SK-N-MC (cell line): ENCODE measurements around the gene CLSTN2.

ENCODE experiments used
- DNase-seq: peaks from one replicate; pipeline ENCODE4 v3.0.0-alpha.2; 2011; ENCODE audit warnings: low read depth, low spot score
- H3K27ac ChIP-seq: fragments of 200-600 bp; sonication (generic); 2 replicates; pipeline ENCODE4 v1.5.1; 2016; ENCODE audit warnings: mixed run types
- H3K36me3 ChIP-seq: fragments of 200-600 bp; sonication (generic); 2 replicates; pipeline ENCODE4 v1.6.1; 2017; ENCODE audit warnings: antibody characterized with exemption, low read length, mixed read lengths; ENCODE audit not compliant: insufficient read depth
- H3K4me3 ChIP-seq: fragments of 200-600 bp; sonication (generic); 2 replicates; pipeline ENCODE4 v1.5.1; 2016
- H3K9ac ChIP-seq: fragments of 200-600 bp; sonication (generic); 2 replicates; pipeline ENCODE4 v1.8.0; 2017; ENCODE audit warnings: mixed run types, mixed read lengths; ENCODE audit not compliant: insufficient read length
- H3K9me3 ChIP-seq: fragments of 200-600 bp; sonication (generic); 2 replicates; pipeline ENCODE4 v1.6.1; 2017; ENCODE audit warnings: low read depth, mild to moderate bottlenecking, antibody characterized with exemption, low read length, moderate library complexity, mixed read lengths
- EZH2 ChIP-seq: fragments of 200-600 bp; sonication (generic); IDR thresholded peaks from one replicate; pipeline ENCODE4 v1.6.1; 2017; ENCODE audit warnings: antibody characterized with exemption
- FOXP2 ChIP-seq: optimal IDR thresholded peaks from 2 replicates; pipeline ENCODE3; 2011; ENCODE audit warnings: mild to moderate bottlenecking, moderate library complexity; ENCODE audit not compliant: insufficient read depth; ENCODE audit errors: extremely low read length, control extremely low read depth
- POLR2AphosphoS5 ChIP-seq: IDR thresholded peaks from 2 replicates; pipeline ENCODE4 v1.6.1; 2012; ENCODE audit warnings: mild to moderate bottlenecking, low read depth, low read length, borderline replicate concordance

Gene CLSTN2

GRCh38 chr3:140252812-140253656 is 318.0 kb downstream of the CLSTN2 start:
- H3K4me3 ChIP-seq: no peak overlapping the region
- H3K9me3 ChIP-seq: no peaks in the 10 kb centered on the region
- no peak overlapping the region for H3K9ac ChIP-seq
- no peak for DNase-seq
- no peak overlapping the region for H3K27ac ChIP-seq
- no peak for TF ChIP-seq FOXP2
- no peak for TF ChIP-seq EZH2
- TF ChIP-seq POLR2AphosphoS5: no peak
- no peaks in the 10 kb centered on the region for H3K36me3 ChIP-seq

- no peak overlapping the region for H3K9ac ChIP-seq
- DNase-seq: no peak
- no peaks in the 10 kb centered on the region for H3K9me3 ChIP-seq
- no peak overlapping the region for H3K4me3 ChIP-seq
- no peak overlapping the region for H3K27ac ChIP-seq
- TF ChIP-seq FOXP2 (no peak), POLR2AphosphoS5 (no peak), EZH2 (no peak)
- no peaks in the 10 kb centered on the region for H3K36me3 ChIP-seq
Measured at GRCh38 chr3:140258222-140258724, 323.3 kb downstream of the CLSTN2 start.

GRCh38 chr3:140265302-140265701 is 330.3 kb downstream of the CLSTN2 start:
- H3K9ac ChIP-seq: no peak overlapping the region
- no peak for TF ChIP-seq FOXP2
- TF ChIP-seq EZH2: no peak
- TF ChIP-seq POLR2AphosphoS5: no peak
- H3K36me3 ChIP-seq: no peaks in the 10 kb centered on the region
- H3K9me3 ChIP-seq: no peaks in the 10 kb centered on the region
- no peak for DNase-seq
- no peak overlapping the region for H3K27ac ChIP-seq
- no peak overlapping the region for H3K4me3 ChIP-seq

GRCh38 chr3:140268103-140268502 is 333.1 kb downstream of the CLSTN2 start:
- Histone ChIP-seq H3K9me3 (no peaks in the 10 kb centered on the region), H3K36me3 (no peaks in the 10 kb centered on the region), H3K4me3 (no peak overlapping the region), H3K9ac (no peak overlapping the region), H3K27ac (no peak overlapping the region)
- no peak for DNase-seq
- TF ChIP-seq FOXP2 (no peak), EZH2 (no peak), POLR2AphosphoS5 (no peak)

DNA sequence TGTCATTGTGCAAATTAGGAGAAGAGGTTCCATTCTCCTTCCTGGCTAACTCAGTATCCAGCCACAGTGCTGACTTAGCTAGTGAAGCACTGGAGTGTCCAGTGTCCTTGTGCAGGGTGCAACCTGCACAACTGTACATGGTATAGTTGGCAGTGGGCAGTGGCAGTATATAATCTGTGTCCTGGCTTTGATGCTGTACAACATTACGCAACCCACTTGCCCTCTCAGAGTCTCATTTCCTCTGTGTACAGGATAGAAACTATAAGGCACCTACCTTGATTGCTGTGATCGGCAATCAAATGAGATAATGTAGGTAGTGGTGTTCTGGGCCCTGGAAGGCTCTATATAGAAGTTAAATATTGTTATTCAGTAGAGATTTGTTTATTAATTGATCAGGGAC is 333.6 kb downstream of the CLSTN2 start:
- Histone ChIP-seq H3K36me3 (no peaks in the 10 kb centered on the region), H3K4me3 (no peak overlapping the region), H3K27ac (no peak overlapping the region), H3K9me3 (no peaks in the 10 kb centered on the region), H3K9ac (no peak overlapping the region)
- TF ChIP-seq POLR2AphosphoS5 (no peak), FOXP2 (no peak), EZH2 (no peak)
- DNase-seq: no peak

GRCh38 chr3:140270329-140270728 is 335.3 kb downstream of the CLSTN2 start:
- H3K9me3 ChIP-seq: no peaks in the 10 kb centered on the region
- no peak overlapping the region for H3K27ac ChIP-seq
- no peak for TF ChIP-seq EZH2
- no peak for TF ChIP-seq FOXP2
- no peak for TF ChIP-seq POLR2AphosphoS5
- DNase-seq: no peak
- no peak overlapping the region for H3K4me3 ChIP-seq
- H3K36me3 ChIP-seq: no peaks in the 10 kb centered on the region
- H3K9ac ChIP-seq: no peak overlapping the region

GRCh38 chr3:140273542-140274195 is 338.7 kb downstream of the CLSTN2 start:
- Histone ChIP-seq H3K4me3 (no peak overlapping the region), H3K9ac (no peak overlapping the region), H3K9me3 (no peaks in the 10 kb centered on the region), H3K27ac (no peak overlapping the region), H3K36me3 (no peaks in the 10 kb centered on the region)
- DNase-seq: no peak
- TF ChIP-seq POLR2AphosphoS5: no peak

DNA sequence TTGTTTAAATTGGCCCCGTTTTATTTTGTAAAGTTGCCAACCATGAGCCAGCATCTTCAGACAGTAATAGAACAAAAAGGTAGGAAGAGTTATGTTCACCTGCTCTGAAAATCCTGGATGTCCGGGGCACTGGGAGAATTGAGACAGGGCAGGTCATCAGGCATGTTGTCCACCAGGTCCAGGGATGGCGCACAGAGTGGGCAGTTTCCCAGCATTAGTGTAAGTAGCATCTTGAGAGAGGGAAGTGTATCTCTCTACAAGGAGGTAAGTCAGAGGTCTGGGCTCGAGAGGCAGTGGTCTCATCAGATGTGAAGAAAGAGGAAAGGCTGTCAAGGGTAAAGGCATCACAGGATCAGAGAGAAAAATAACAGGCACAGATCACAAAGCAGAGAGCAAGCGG is 339.4 kb downstream of the CLSTN2 start:
- no peak for DNase-seq

More for the DNA sequence above, 339.4 kb downstream of the CLSTN2 start:
- H3K27ac ChIP-seq: no peak overlapping the region
- H3K9me3 ChIP-seq: no peaks in the 10 kb centered on the region
- no peak overlapping the region for H3K4me3 ChIP-seq
- H3K9ac ChIP-seq: no peak overlapping the region
- TF ChIP-seq POLR2AphosphoS5: no peak
- no peak for TF ChIP-seq FOXP2
- TF ChIP-seq EZH2: no peak
- no peaks in the 10 kb centered on the region for H3K36me3 ChIP-seq
